ENCODE measurements around the gene HDLBP.

The HDLBP gene

DNA sequence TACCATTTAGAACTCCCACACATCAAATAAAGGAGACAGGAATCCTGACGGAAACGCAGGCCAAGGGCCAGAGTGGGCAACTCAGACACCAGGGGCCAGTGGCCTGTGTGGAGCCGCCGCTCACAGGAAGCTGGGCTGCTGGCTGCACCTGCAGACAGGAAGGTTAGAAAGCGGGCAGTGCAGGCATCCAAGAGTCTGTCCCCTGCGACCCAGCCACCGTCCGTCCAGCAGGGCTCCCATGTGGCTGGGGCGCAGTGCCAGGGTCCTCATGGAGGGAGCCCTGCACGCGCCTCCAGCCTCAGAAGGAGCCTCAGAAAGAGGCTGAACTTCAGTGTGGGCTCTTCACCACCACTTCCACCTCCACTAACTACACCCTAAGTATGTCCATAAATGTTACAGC lies 129.5 kb downstream of the HDLBP start:
- Histone ChIP-seq H3K4me3 (ENCODE audit: low read depth, low read length) (no peak overlapping the region), H3K9ac (ENCODE audit: low read depth, low read length) (no peak overlapping the region), H3K27ac (ENCODE audit: low read depth, low read length) (no peak overlapping the region), H3K36me3 (ENCODE audit: control insufficient read depth, insufficient read depth, low read length) (no peaks in the 10 kb centered on the region), H3K4me1 (ENCODE audit: control insufficient read depth, insufficient read depth, low read length) (no peaks in the 10 kb centered on the region; the same call in 1 of the 2 replicates), H3K9me3 (ENCODE audit: control insufficient read depth, insufficient read depth, low read length) (no peaks in the 10 kb centered on the region), H3K27me3 (ENCODE audit: control insufficient read depth, insufficient read depth, low read length) (no peaks in the 10 kb centered on the region)

DNA sequence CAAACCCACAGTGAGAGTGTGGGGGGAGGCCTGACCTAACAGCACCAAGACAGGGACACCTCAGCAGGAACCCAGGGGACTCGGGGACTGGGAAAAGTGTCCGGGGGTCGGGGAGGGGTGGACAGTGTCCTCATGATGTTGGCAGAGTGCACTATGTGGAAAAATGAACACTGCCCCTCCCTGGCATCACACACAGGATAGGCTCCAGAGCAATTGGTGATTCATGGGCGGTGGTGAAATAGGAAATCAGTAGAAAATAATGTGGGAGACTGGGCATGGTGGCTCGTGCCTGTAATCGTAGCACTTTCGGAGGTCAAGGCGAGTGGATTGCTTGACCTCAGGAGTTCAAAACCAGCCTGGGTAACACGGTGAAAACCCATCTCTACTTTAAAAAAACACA lies 130.6 kb downstream of the HDLBP start:
- no peaks in the 10 kb centered on the region for H3K36me3 ChIP-seq (ENCODE audit: control insufficient read depth, insufficient read depth, low read length)
- no peak overlapping the region for H3K9ac ChIP-seq (ENCODE audit: low read depth, low read length)
- no peak overlapping the region for H3K4me3 ChIP-seq (ENCODE audit: low read depth, low read length)
- H3K9me3 ChIP-seq (ENCODE audit: control insufficient read depth, insufficient read depth, low read length), result no peaks in the 10 kb centered on the region
- no peaks in the 10 kb centered on the region; the same call in 1 of the 2 replicates for H3K4me1 ChIP-seq (ENCODE audit: control insufficient read depth, insufficient read depth, low read length)
- H3K27ac ChIP-seq (ENCODE audit: low read depth, low read length), result no peak overlapping the region
- no peaks in the 10 kb centered on the region for H3K27me3 ChIP-seq (ENCODE audit: control insufficient read depth, insufficient read depth, low read length)

DNA sequence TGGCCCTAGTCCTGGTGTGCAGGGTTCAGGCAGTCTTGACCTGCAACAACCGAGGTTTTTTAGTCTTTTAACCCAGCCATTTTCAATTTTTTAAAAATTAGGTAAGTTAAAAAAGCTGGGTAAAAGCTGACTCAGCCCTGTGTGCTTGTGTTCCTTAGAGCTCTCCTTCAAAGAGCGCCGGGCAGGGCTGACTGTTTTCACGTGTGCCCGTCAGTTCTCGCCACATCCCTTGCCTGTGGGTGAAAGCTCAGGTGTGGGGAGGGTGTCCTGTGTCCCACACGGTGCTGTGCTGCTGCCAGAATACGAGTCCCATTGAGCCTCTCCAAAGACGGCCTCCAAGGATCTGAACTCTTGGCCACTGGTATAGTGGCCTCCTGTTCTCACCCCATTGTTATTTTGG lies 132.3 kb downstream of the HDLBP start:
- Histone ChIP-seq H3K9ac (ENCODE audit: low read depth, low read length) (no peak overlapping the region), H3K27ac (ENCODE audit: low read depth, low read length) (no peak overlapping the region), H3K4me1 (ENCODE audit: control insufficient read depth, insufficient read depth, low read length) (peaks cover 3% of the 10 kb centered on the region), H3K36me3 (ENCODE audit: control insufficient read depth, insufficient read depth, low read length) (no peaks in the 10 kb centered on the region), H3K4me3 (ENCODE audit: low read depth, low read length) (no peak overlapping the region), H3K9me3 (ENCODE audit: control insufficient read depth, insufficient read depth, low read length) (no peaks in the 10 kb centered on the region), H3K27me3 (ENCODE audit: control insufficient read depth, insufficient read depth, low read length) (no peaks in the 10 kb centered on the region)

DNA sequence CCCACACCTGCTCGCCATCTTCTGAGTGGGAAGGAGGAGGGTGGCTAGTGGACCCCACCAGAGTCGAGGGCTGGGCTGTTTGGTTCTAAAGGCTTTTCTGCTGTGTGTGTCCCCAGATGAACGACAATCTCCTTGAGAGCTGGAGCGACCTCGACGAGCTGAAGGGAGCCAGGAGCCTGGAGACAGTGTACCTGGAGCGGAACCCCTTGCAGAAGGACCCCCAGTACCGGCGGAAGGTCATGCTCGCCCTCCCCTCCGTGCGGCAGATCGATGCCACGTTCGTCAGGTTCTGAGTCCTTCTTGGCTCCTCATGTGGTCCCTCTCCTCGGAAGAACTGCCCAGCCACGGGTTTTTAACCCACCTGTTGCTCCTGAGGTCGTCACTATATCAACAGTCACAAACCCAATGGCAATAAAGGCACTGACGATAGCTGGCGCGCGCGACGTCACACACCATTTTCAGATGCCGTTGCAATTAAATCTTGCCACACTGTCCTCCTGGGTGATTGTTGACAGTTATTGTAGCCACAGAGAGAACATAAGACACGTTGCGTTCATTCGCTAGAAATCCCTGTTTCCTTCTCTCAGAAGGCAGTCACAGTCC lies 132.8 kb downstream of the HDLBP start:
- no peaks in the 10 kb centered on the region for H3K27me3 ChIP-seq (ENCODE audit: control insufficient read depth, insufficient read depth, low read length)
- H3K27ac ChIP-seq (ENCODE audit: low read depth, low read length), result no peak overlapping the region
- H3K9me3 ChIP-seq (ENCODE audit: control insufficient read depth, insufficient read depth, low read length), result no peaks in the 10 kb centered on the region
- H3K36me3 ChIP-seq (ENCODE audit: control insufficient read depth, insufficient read depth, low read length), result no peaks in the 10 kb centered on the region
- H3K9ac ChIP-seq (ENCODE audit: low read depth, low read length), result no peak overlapping the region
- H3K4me1 ChIP-seq (ENCODE audit: control insufficient read depth, insufficient read depth, low read length), result peaks cover 3% of the 10 kb centered on the region; the same call in 1 of the 2 replicates
- H3K4me3 ChIP-seq (ENCODE audit: low read depth, low read length), result no peak overlapping the region

DNA sequence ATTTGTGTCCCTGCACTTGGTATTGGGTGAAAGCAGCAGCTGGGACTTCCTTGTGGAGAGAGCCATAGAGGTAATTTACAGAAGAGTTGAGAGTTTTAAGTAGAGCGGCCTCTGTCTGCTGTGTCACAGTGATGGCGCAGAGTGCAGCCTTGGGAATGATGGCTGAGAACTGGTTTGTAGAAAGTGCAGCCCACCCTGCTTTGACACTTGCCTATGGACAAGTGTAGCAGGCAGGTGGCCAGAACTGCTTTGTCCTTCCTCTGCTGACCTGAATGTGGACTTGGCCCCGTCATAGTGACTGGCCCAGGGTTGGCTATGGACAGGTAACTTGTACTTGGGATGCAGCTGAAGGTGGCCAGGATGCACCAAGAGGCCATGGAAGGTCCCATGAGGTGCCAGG lies 133.3 kb downstream of the HDLBP start:
- Histone ChIP-seq H3K36me3 (ENCODE audit: control insufficient read depth, insufficient read depth, low read length) (no peaks in the 10 kb centered on the region), H3K4me1 (ENCODE audit: control insufficient read depth, insufficient read depth, low read length) (peaks cover 3% of the 10 kb centered on the region; the same call in 1 of the 2 replicates), H3K9me3 (ENCODE audit: control insufficient read depth, insufficient read depth, low read length) (no peaks in the 10 kb centered on the region), H3K9ac (ENCODE audit: low read depth, low read length) (no peak overlapping the region), H3K4me3 (ENCODE audit: low read depth, low read length) (no peak overlapping the region), H3K27me3 (ENCODE audit: control insufficient read depth, insufficient read depth, low read length) (no peaks in the 10 kb centered on the region), H3K27ac (ENCODE audit: low read depth, low read length) (no peak overlapping the region)

DNA sequence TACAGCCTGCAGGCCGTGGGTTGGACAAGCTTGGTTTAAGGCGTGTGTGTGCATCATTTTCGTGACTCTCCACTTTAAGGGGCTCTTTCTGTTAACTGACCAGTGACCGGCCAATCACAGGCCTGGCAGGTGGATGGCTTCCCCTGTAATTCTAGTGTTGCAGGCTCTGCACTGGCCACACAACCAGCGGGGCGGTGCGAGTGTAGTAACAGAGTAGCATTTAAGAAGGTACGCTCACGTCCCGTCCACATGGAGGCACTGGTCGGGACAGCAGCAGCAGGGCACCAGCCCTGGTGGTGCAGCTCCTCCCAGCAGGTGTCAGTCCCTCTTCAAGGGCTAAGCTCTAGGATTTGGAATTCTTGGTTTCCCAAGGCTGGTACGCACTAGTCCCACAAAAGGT lies 135.0 kb downstream of the HDLBP start:
- Histone ChIP-seq H3K27me3 (ENCODE audit: control insufficient read depth, insufficient read depth, low read length) (no peaks in the 10 kb centered on the region), H3K9me3 (ENCODE audit: control insufficient read depth, insufficient read depth, low read length) (no peaks in the 10 kb centered on the region), H3K4me1 (ENCODE audit: control insufficient read depth, insufficient read depth, low read length) (peaks cover 3% of the 10 kb centered on the region; the same call in 1 of the 2 replicates), H3K4me3 (ENCODE audit: low read depth, low read length) (no peak overlapping the region), H3K27ac (ENCODE audit: low read depth, low read length) (no peak overlapping the region), H3K36me3 (ENCODE audit: control insufficient read depth, insufficient read depth, low read length) (no peaks in the 10 kb centered on the region), H3K9ac (ENCODE audit: low read depth, low read length) (no peak overlapping the region)

DNA sequence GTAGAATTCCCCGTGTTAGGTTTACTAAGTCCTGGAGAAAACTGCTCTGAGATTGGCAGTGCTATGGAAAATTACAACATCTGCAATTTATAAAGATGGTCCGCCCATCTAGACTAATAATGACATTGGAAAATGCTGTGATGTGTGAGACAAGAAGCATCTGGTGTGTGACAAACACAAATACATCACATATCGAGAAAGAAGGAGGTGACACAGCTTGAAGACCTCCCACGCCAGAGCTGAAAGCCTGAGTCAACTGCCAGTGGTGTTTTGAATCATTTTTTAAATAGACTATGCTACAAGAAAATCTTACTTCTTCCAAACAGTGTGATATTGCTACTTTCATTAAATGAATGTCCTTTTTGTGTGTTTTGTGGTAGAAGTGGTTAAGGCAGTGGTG lies 135.6 kb downstream of the HDLBP start:
- H3K9me3 ChIP-seq (ENCODE audit: control insufficient read depth, insufficient read depth, low read length), result no peaks in the 10 kb centered on the region
- no peak overlapping the region for H3K27ac ChIP-seq (ENCODE audit: low read depth, low read length)
- H3K36me3 ChIP-seq (ENCODE audit: control insufficient read depth, insufficient read depth, low read length), result 0 out of 2 replicates have a peak, but pooled peaks cover 3% of the 10 kb centered on the region
- H3K27me3 ChIP-seq (ENCODE audit: control insufficient read depth, insufficient read depth, low read length), result no peaks in the 10 kb centered on the region
- H3K9ac ChIP-seq (ENCODE audit: low read depth, low read length), result no peak overlapping the region
- peaks cover 3% of the 10 kb centered on the region; the same call in 1 of the 2 replicates for H3K4me1 ChIP-seq (ENCODE audit: control insufficient read depth, insufficient read depth, low read length)
- no peak overlapping the region for H3K4me3 ChIP-seq (ENCODE audit: low read depth, low read length)

DNA sequence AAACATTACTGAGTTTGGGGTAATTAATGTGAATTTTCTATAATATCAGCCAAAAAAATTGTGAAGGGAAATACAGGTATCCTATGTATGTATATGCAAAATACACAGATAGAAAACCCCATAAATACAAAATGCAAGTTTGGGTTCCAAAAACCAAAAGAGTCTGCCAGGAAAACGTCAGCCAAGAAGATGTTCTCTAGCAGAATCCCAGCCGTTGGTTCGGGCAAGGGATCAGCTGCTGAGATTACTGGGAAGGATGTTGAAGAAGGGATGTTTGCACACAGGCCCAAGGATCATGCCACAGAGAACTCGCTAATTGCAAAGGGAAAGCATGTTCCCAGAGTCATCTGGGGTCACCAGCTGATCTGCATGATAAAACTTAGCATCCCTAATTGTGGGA lies 136.5 kb downstream of the HDLBP start:
- H3K4me1 ChIP-seq (ENCODE audit: control insufficient read depth, insufficient read depth, low read length), result peaks cover 3% of the 10 kb centered on the region; the same call in 1 of the 2 replicates
- H3K9ac ChIP-seq (ENCODE audit: low read depth, low read length), result no peak overlapping the region
- H3K27me3 ChIP-seq (ENCODE audit: control insufficient read depth, insufficient read depth, low read length), result no peaks in the 10 kb centered on the region
- 0 out of 2 replicates have a peak, but pooled peaks cover 4% of the 10 kb centered on the region for H3K36me3 ChIP-seq (ENCODE audit: control insufficient read depth, insufficient read depth, low read length)
- H3K9me3 ChIP-seq (ENCODE audit: control insufficient read depth, insufficient read depth, low read length), result no peaks in the 10 kb centered on the region
- H3K4me3 ChIP-seq (ENCODE audit: low read depth, low read length), result no peak overlapping the region
- no peak overlapping the region for H3K27ac ChIP-seq (ENCODE audit: low read depth, low read length)

DNA sequence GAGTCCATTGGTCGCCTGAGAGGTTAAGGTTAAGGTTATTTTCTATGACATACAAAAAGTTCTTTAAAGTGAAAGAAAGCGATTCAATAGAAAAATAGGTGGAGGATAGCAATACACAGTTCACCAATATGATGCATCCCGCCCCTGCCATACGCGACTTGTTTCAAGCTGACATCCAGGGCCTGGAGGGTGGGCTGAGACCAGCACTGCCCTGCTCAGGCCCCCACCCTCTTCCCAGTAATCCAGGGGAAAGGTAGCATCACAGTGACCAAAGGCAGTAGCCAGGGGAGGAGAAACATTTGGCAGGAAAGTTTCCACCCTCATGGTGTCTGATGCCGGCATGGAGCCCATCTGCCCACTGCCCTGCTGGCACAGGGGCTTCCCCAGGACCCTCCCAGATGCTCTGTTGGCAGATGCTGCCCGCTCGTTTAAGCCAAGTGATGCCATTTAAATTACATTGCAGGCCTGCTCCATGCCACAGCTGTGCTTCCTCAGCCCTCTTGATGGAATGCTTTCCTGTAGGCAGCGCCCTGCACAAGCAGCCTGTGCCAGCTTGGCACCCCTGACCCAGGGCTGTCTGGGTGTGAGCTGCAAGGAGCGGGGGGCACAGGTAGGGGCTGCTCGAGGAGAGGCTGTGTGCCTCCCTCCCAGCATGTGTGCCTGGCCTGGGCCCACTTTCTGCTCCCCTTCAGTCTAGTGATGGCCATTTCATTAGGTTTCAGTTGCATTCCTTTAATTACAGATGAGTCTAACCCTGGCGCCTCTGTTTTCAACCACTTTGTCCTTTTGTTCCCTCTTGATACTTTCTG lies 137.7 kb downstream of the HDLBP start:
- peaks cover 3% of the 10 kb centered on the region; the same call in 1 of the 2 replicates for H3K4me1 ChIP-seq (ENCODE audit: control insufficient read depth, insufficient read depth, low read length)

More for the DNA sequence above, 137.7 kb downstream of the HDLBP start:
- no peak overlapping the region for H3K4me3 ChIP-seq (ENCODE audit: low read depth, low read length)
- H3K27ac ChIP-seq (ENCODE audit: low read depth, low read length), result no peak overlapping the region
- H3K9ac ChIP-seq (ENCODE audit: low read depth, low read length), result no peak overlapping the region
- no peaks in the 10 kb centered on the region for H3K9me3 ChIP-seq (ENCODE audit: control insufficient read depth, insufficient read depth, low read length)
- no peaks in the 10 kb centered on the region for H3K27me3 ChIP-seq (ENCODE audit: control insufficient read depth, insufficient read depth, low read length)
- 0 out of 2 replicates have a peak, but pooled peaks cover 4% of the 10 kb centered on the region for H3K36me3 ChIP-seq (ENCODE audit: control insufficient read depth, insufficient read depth, low read length)
